ENCODE measurements around the gene SYT11. TPM values are rescaled to one million over a fixed set of nuclear protein-coding genes. Genes with fewer than 3 reads are reported as not detected.

The SYT11 gene
- total and polyA plus RNA-seq, 10 of the 15 experiments (the other 5 are each of a cell fraction or from before 2014, with no cell fraction given), result 7.7 to 21.2 (median 13.5) TPM

DNA sequence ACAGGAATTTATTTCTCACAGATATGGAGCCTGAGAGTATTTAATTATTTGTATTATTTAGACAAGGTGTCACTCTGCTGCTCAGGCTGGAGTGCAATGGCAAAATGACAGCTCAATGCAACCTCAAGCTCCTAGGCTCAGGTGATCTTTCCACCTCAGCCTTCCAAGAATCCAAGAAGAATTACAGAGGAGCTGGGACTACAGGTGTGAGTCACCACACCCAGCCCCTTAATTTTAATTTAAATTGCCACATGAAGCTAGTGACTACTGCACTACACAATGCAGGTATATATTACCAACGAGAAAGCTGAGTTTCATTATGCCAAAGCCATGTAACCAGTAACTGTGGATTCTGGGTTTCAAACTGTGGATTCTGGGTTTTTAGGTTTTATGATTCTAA lies 72.7 kb downstream of the SYT11 start:
- ChIA-PET POLR2A (interaction anchor here (0.7 to 4.2 kb wide), 9 partner anchors 12 to 80 kb away, joined by 3 to 78 read pairs (median 9); partner anchors contain the start of genes ARHGEF2, RIT1 and SYT11), SMC1A (ENCODE audit: uncharacterized antibody, unreplicated experiment) (interaction anchor here (0.7 to 6.0 kb wide), 18 partner anchors 9 to 134 kb away, joined by 3 to 51 read pairs (median 4); partner anchors contain the start of genes GON4L, RXFP4 and SYT11), RAD21 (ENCODE audit: unreplicated experiment) (interaction anchor here (0.8 to 6.4 kb wide), 11 partner anchors 8 to 134 kb away, joined by 3 to 49 read pairs (median 4); partner anchors contain the start of gene ARHGEF2), CTCF (interaction anchor here (0.6 to 6.4 kb wide), 18 partner anchors 12 to 136 kb away, joined by 3 to 84 read pairs (median 3); no protein-coding TSS in a partner anchor)
- Histone ChIP-seq H3K27ac (ENCODE audit: control insufficient read depth, insufficient read depth) (no peak overlapping the region), H4K20me1 (ENCODE audit: control insufficient read depth, insufficient read depth) (peaks cover 5% of the 10 kb centered on the region; the same call in 1 of the 2 replicates), H3K27me3 (replicated peaks in 1 of 2; ENCODE audit: control insufficient read depth in 2 of 2, insufficient read depth in 2 of 2, low read length in 1 of 2) (no peaks in the 10 kb centered on the region), H3K79me2 (ENCODE audit: control insufficient read depth, insufficient read depth, low read length) (peaks cover 54% of the 10 kb centered on the region), H3K4me2 (ENCODE audit: control insufficient read depth, insufficient read depth) (peak overlapping the region; percentile 80), H3K4me3 (peak overlapping the region; percentile 99), H3K9me3 (replicated peaks; ENCODE audit: control insufficient read depth, insufficient read depth, low read length) (no peaks in the 10 kb centered on the region), H2AFZ (ENCODE audit: control insufficient read depth, low read depth, low read length) (no peak overlapping the region), H3K4me1 (ENCODE audit: control insufficient read depth, insufficient read depth, low read length) (peaks cover 10% of the 10 kb centered on the region), H3K9ac (ENCODE audit: control insufficient read depth, insufficient read depth, low read length) (no peak overlapping the region), H3K36me3 (ENCODE audit: control insufficient read depth in 2 of 2, insufficient read depth in 2 of 2, low read length in 1 of 2) (peaks cover 2 to 26% of the 10 kb centered on the region in 2 experiments)
- in situ Hi-C loops (cut with MboI) (loop anchor here (5.0 kb wide), 1 partner anchor 135 kb away; no protein-coding TSS in a partner anchor), intact Hi-C loops (cut with micrococcal nuclease; ENCODE audit: unreplicated experiment) (no loop called here)
- ATAC-seq (no peak), FAIRE-seq (no peak), DNase-seq (ENCODE audit: low read depth, low spot score) (no peak)
- no TSS peak for BruUV-seq (replicated peaks)
- WGBS (ENCODE audit: insufficient coverage, insufficient replicate concordance, low lambda C conversion rate, missing lambda C conversion rate), result 58% methylated on average over 1 of the region's 1 CpG
- TF ChIP-seq, protein P1, sequence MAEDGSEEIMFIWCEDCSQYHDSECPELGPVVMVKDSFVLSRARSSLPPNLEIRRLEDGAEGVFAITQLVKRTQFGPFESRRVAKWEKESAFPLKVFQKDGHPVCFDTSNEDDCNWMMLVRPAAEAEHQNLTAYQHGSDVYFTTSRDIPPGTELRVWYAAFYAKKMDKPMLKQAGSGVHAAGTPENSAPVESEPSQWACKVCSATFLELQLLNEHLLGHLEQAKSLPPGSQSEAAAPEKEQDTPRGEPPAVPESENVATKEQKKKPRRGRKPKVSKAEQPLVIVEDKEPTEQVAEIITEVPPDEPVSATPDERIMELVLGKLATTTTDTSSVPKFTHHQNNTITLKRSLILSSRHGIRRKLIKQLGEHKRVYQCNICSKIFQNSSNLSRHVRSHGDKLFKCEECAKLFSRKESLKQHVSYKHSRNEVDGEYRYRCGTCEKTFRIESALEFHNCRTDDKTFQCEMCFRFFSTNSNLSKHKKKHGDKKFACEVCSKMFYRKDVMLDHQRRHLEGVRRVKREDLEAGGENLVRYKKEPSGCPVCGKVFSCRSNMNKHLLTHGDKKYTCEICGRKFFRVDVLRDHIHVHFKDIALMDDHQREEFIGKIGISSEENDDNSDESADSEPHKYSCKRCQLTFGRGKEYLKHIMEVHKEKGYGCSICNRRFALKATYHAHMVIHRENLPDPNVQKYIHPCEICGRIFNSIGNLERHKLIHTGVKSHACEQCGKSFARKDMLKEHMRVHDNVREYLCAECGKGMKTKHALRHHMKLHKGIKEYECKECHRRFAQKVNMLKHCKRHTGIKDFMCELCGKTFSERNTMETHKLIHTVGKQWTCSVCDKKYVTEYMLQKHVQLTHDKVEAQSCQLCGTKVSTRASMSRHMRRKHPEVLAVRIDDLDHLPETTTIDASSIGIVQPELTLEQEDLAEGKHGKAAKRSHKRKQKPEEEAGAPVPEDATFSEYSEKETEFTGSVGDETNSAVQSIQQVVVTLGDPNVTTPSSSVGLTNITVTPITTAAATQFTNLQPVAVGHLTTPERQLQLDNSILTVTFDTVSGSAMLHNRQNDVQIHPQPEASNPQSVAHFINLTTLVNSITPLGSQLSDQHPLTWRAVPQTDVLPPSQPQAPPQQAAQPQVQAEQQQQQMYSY (CRISPR knock-in tag; IDR thresholded peaks at IDR 0.05), result no peak
- TF ChIP-seq MEF2B (IDR thresholded peaks at IDR 0.05; ENCODE audit: partially characterized antibody, poor library complexity, severe bottlenecking) (no peak), EZH2 (IDR thresholded peaks at IDR 0.05; ENCODE audit: borderline replicate concordance, control insufficient read depth, low read depth, low read length) (no peak), IKZF2 (IDR thresholded peaks at IDR 0.05) (no peak), EGR1 (IDR thresholded peaks at IDR 0.05; ENCODE audit: borderline replicate concordance in 1 of 2, low read depth in 2 of 2, low read length in 2 of 2) (no peak)

Measured in GM12878 (cell line).